Natural killer cell (primary cell): Measurements from ENCODE around the gene MATN1. TPM values are rescaled to one million over a fixed set of nuclear protein-coding genes. Genes with fewer than 3 reads are reported as not detected.
A peak's percentile ranks its signal among the peaks of the same experiment; 100 is the strongest.

ENCODE experiments used
- ATAC-seq, 3 donors: fragments of 150-1000 bp in 2 of 3; fragments of 200-7000 bp in 1 of 3; cut with Tn5 transposase; 1 replicate in 1 of 3; 2 replicates in 2 of 3; pipeline ENCODE4 v1.10.0; 2021; ENCODE audit warnings: mild to moderate bottlenecking in 2 of 3, moderate library complexity in 2 of 3
- DNase-seq, 2 donors: peaks; one replicate each; pipeline versions ENCODE4 v3.0.0 to v3.0.0-alpha.2; 2013 to 2021; ENCODE audit warnings: mixed read lengths in 1 of 2
- H3K27ac ChIP-seq: one replicate; pipeline ENCODE4 v1.5.1; 2013; ENCODE audit warnings: mild to moderate bottlenecking, low read length
- H3K27me3 ChIP-seq: one replicate; pipeline ENCODE4 v1.6.1; 2013; ENCODE audit warnings: low read length; ENCODE audit not compliant: control insufficient read depth, insufficient read depth
- H3K36me3 ChIP-seq: one replicate; pipeline ENCODE4 v1.6.1; 2013; ENCODE audit warnings: low read length; ENCODE audit not compliant: control insufficient read depth, insufficient read depth
- H3K4me1 ChIP-seq: one replicate; pipeline ENCODE4 v1.6.1; 2013; ENCODE audit warnings: low read length; ENCODE audit not compliant: control insufficient read depth, insufficient read depth
- H3K4me3 ChIP-seq: one replicate; pipeline ENCODE4 v1.5.1; 2013; ENCODE audit warnings: low read length
- H3K9me3 ChIP-seq: one replicate; pipeline ENCODE4 v1.6.1; 2013; ENCODE audit warnings: low read length; ENCODE audit not compliant: control insufficient read depth, insufficient read depth
- H3K27ac Mint-ChIP-seq, 2 donors: one replicate each; pipeline ENCODE4 v1.8.0; 2022; ENCODE audit warnings: mild to moderate bottlenecking in 2 of 2, mixed read lengths in 2 of 2, moderate library complexity in 1 of 2
- H3K27me3 Mint-ChIP-seq, 2 donors: one replicate each; pipeline ENCODE4 v1.8.0; 2022; ENCODE audit warnings: low read depth in 2 of 2, mixed read lengths in 2 of 2
- H3K36me3 Mint-ChIP-seq: one replicate; pipeline ENCODE4 v1.8.0; 2022; ENCODE audit warnings: mixed read lengths
- H3K4me1 Mint-ChIP-seq, 2 donors: one replicate each; pipeline ENCODE4 v1.8.0; 2022; ENCODE audit warnings: mixed read lengths in 2 of 2
- H3K4me3 Mint-ChIP-seq: one replicate; pipeline ENCODE4 v1.8.0; 2022; ENCODE audit warnings: mild to moderate bottlenecking, moderate library complexity, mixed read lengths
- H3K9me3 Mint-ChIP-seq, 2 donors: one replicate each; pipeline ENCODE4 v1.8.0; 2022; ENCODE audit warnings: mixed read lengths in 2 of 2
- WGBS: methylation state at CpG from one replicate; pipeline ENCODE4 v1.1.7; 2013; ENCODE audit warnings: missing lambda C conversion rate; ENCODE audit not compliant: insufficient coverage; 5-methylcytosine and 5-hydroxymethylcytosine counted together
- intact Hi-C: fragments of 100-400 bp; cut with micrococcal nuclease; formaldehyde crosslinking; loops from one replicate; pipeline ENCODE4 v1.14.2; 2022
- total RNA-seq, 4 donors: library from RNA; stranded (reverse); fragments of 120-200 nt in 1 of 4; gene quantifications; one replicate each; pipeline versions ENCODE4 v1.2.3 to v1.2.4, GENCODE V29; 2013 to 2022
- TF ChIP-seq, protein P1 (sequence below): fragments of 200-600 bp; IDR thresholded peaks from one replicate; pipeline ENCODE4 v1.8.0; 2022; ENCODE audit warnings: antibody characterized with exemption

The MATN1 gene
- total RNA-seq, 3 donors from 2014 or later (not counting 1 experiment from before 2014, with no cell fraction given) = 0.93 to 1.7 (median 1.2) TPM

DNA sequence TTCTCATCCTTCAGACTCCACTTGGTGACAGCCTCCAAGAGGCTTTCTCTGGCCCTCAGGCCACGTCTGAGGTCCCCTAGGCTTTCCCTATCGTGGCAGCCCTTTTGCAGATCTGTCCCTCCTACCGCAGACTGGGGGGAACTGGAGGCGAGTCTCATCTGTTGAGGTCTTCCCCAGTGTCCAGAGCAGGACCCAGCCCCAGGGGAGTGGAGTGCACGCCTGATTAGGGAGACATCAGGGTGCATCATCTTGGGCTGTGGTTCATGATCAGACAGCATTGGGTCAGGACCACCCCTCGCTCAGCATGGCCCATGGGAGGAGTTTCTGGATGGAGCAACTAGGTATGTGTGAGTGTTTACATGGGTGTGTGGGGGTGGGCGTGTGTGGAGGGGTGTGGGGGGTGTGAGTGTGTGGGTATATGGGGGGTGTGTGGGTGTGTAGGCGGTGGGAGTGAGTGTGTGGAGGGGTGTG is 8.5 kb upstream of the MATN1 start:
- H3K9me3 Mint-ChIP-seq = no peaks in the 10 kb centered on the region
- DNase-seq = peak in 1 of 2 donors; percentile 16
- H3K4me3 Mint-ChIP-seq = peak overlapping the region; percentile 25
- TF ChIP-seq, protein P1, sequence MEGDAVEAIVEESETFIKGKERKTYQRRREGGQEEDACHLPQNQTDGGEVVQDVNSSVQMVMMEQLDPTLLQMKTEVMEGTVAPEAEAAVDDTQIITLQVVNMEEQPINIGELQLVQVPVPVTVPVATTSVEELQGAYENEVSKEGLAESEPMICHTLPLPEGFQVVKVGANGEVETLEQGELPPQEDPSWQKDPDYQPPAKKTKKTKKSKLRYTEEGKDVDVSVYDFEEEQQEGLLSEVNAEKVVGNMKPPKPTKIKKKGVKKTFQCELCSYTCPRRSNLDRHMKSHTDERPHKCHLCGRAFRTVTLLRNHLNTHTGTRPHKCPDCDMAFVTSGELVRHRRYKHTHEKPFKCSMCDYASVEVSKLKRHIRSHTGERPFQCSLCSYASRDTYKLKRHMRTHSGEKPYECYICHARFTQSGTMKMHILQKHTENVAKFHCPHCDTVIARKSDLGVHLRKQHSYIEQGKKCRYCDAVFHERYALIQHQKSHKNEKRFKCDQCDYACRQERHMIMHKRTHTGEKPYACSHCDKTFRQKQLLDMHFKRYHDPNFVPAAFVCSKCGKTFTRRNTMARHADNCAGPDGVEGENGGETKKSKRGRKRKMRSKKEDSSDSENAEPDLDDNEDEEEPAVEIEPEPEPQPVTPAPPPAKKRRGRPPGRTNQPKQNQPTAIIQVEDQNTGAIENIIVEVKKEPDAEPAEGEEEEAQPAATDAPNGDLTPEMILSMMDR = no peak
- peaks cover 42 to 52% of the 10 kb centered on the region in 2 donors for H3K4me1 Mint-ChIP-seq
- 78% methylated on average over 8 of the region's 8 CpGs for WGBS
- peak; percentile 6 to 31 (median 23) for ATAC-seq
- Histone ChIP-seq H3K4me1 (peaks cover 39% of the 10 kb centered on the region), H3K36me3 (peaks cover 45% of the 10 kb centered on the region), H3K27ac (peak overlapping the region; percentile 51), H3K27me3 (no peaks in the 10 kb centered on the region), H3K4me3 (no peak overlapping the region), H3K9me3 (no peaks in the 10 kb centered on the region)
- intact Hi-C loops = no loop called here
- H3K27me3 Mint-ChIP-seq = no peaks in the 10 kb centered on the region
- peaks cover 8% of the 10 kb centered on the region for H3K36me3 Mint-ChIP-seq
- H3K27ac Mint-ChIP-seq = peak overlapping the region; percentile 72 to 83

DNA sequence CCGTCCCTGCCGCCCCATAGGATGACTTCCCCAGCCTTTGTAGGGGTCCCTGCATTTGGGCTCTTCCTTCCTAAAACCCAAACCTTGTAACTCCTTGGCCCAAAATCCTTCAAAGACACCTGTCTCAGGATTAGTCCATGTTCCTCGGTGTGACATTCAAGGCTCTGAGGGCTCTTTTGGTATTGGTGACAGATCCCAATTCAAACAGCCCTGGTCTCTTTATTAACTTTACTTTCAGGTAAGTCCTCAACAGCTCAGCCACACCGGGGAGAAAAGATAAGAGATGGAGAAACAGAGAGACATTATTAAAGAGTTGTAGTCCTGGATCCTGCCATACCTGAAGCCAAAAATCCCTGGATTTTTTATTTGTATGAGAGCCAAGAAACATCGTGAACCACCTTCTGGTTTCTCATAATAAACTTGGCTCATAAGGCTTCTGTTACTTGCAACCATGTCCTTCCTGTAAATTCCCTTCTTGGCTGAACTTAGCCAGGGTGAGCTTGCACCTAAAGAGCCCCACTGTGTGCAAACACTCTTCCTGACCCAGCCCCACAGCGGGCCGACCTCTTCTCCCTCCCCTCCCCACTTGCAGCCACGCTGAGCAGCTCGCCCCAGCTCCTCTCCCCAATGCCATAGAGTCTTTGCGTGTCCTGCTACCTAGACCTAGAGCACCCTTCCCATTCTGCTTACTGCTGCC is 7.9 kb upstream of the MATN1 start:
- WGBS = 90% methylated on average over 10 of the region's 10 CpGs
- Mint-ChIP-seq H3K9me3 (no peaks in the 10 kb centered on the region), H3K4me1 (peaks cover 36 to 48% of the 10 kb centered on the region in 2 donors), H3K27me3 (no peaks in the 10 kb centered on the region), H3K36me3 (peaks cover 8% of the 10 kb centered on the region), H3K27ac (peak overlapping the region; percentile 72 to 83), H3K4me3 (peak overlapping the region; percentile 25)
- DNase-seq = no peak
- Histone ChIP-seq H3K27ac (peak overlapping the region; percentile 51), H3K4me1 (peaks cover 39% of the 10 kb centered on the region), H3K27me3 (no peaks in the 10 kb centered on the region), H3K36me3 (peaks cover 40% of the 10 kb centered on the region), H3K9me3 (no peaks in the 10 kb centered on the region), H3K4me3 (no peak overlapping the region)
- peak in 1 of 3 donors; percentile 3 for ATAC-seq
- intact Hi-C loops = no loop called here
- TF ChIP-seq, protein P1 = no peak

DNA sequence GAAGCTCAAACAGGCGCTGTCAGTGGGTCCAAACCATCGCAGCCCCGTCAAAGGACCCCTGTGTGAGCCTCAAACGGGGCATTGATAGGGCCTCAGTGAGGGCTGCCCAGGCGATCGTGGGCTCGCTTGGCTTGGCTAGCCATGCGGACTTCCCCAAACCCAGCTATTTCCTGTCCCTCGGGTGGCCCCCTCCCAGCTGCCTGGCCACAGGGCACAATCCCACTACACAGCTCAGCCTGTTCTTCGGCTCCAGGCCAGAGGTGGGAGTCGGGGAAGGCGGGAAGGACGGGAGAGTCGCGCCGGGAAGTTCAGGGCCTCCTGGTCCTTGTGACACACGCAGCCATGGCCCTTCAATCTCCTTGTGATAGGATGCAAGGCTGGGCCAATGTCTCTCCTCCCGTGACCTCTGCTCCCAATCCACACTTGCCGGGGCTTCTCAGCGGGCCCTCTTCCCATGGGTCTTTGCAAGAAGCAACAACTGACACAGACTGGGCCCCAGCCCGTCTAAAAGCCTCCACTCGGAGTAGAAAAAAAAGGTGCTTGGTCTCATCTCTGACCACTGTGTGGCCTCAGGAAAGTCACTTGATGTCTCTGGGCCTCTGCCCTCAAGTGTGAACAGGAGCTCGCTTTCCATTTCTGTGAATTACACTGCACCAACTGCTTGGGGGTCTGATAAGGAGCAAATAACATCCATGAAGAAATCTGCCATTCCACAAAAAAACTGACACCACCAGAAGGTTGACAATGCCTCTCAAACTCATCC is 7.1 kb upstream of the MATN1 start:
- Mint-ChIP-seq H3K9me3 (no peaks in the 10 kb centered on the region), H3K4me1 (peaks cover 36 to 44% of the 10 kb centered on the region in 2 donors), H3K27me3 (no peaks in the 10 kb centered on the region), H3K27ac (peak overlapping the region; percentile 72 to 83), H3K4me3 (no peak overlapping the region), H3K36me3 (peaks cover 8% of the 10 kb centered on the region)
- Histone ChIP-seq H3K27ac (peak overlapping the region; percentile 42), H3K4me3 (no peak overlapping the region), H3K27me3 (no peaks in the 10 kb centered on the region), H3K4me1 (peaks cover 39% of the 10 kb centered on the region), H3K9me3 (no peaks in the 10 kb centered on the region), H3K36me3 (peaks cover 34% of the 10 kb centered on the region)
- ATAC-seq (no peak), DNase-seq (no peak)
- WGBS = 72% methylated on average over 23 of the region's 23 CpGs
- intact Hi-C loops = no loop called here
- TF ChIP-seq, protein P1 = no peak
